ENCODE measurements around the gene KCNAB2. TPM values are rescaled to one million over a fixed set of nuclear protein-coding genes. Genes with fewer than 3 reads are reported as not detected.

Gene KCNAB2
- total RNA-seq, 1 donor: 5.8 TPM

- H3K79me2 ChIP-seq (ENCODE audit: insufficient read depth, low read length): no peaks in the 10 kb centered on the region
- no peak overlapping the region for H3K4me2 ChIP-seq (ENCODE audit: insufficient read depth, low read length)
- no peak for TF ChIP-seq CTCF (IDR thresholded peaks at IDR 0.05; ENCODE audit: extremely low read depth, low read depth, low read length)
- no peak for DNase-seq (ENCODE audit: insufficient read length, low spot score, missing footprints)
- H4K20me1 ChIP-seq (ENCODE audit: insufficient read depth, low read length): no peaks in the 10 kb centered on the region
- peaks cover 2% of the 10 kb centered on the region for H3K9me3 ChIP-seq (ENCODE audit: low read depth, low read length)
- no peak overlapping the region for H2AFZ ChIP-seq (ENCODE audit: low read length)
- H3K4me3 ChIP-seq (ENCODE audit: insufficient read depth, low read length): no peak overlapping the region
- H3K4me1 ChIP-seq (ENCODE audit: insufficient read depth, low read length): no peaks in the 10 kb centered on the region
- H3K27me3 ChIP-seq (ENCODE audit: insufficient read depth, low read length): no peaks in the 10 kb centered on the region
- no peaks in the 10 kb centered on the region for H3K36me3 ChIP-seq (ENCODE audit: insufficient read depth, low read length)
- H3K27ac ChIP-seq (ENCODE audit: low read depth, low read length): no peak overlapping the region
These were observed 71.9 kb downstream of the KCNAB2 start for GRCh38 chr1:6117624-6118023.

DNA sequence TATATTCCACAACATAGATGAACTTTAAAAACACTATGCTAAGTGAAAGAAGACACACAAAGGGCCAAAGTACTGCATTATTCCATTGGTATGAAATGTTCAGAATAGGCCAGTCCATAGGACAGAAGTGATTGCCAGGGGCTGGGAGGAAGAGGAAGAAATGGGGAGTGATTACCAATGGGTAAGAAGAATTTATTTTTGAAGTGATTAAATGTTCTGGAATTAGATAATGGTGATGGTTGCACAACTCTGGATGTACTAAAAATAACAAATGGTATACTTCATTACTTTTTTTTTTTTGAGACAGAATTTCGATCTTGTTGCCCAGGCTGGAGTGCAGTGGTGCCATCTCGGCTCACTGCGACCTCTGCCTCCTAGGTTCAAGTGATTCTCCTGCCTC, 72.7 kb downstream of the KCNAB2 start:
- Histone ChIP-seq H3K4me1 (ENCODE audit: insufficient read depth, low read length) (no peaks in the 10 kb centered on the region), H2AFZ (ENCODE audit: low read length) (no peak overlapping the region), H3K79me2 (ENCODE audit: insufficient read depth, low read length) (no peaks in the 10 kb centered on the region), H3K9me3 (ENCODE audit: low read depth, low read length) (peaks cover 2% of the 10 kb centered on the region), H4K20me1 (ENCODE audit: insufficient read depth, low read length) (no peaks in the 10 kb centered on the region), H3K36me3 (ENCODE audit: insufficient read depth, low read length) (no peaks in the 10 kb centered on the region), H3K4me3 (ENCODE audit: insufficient read depth, low read length) (no peak overlapping the region), H3K27ac (ENCODE audit: low read depth, low read length) (no peak overlapping the region), H3K27me3 (ENCODE audit: insufficient read depth, low read length) (no peaks in the 10 kb centered on the region), H3K4me2 (ENCODE audit: insufficient read depth, low read length) (no peak overlapping the region)
- no peak for TF ChIP-seq CTCF (IDR thresholded peaks at IDR 0.05; ENCODE audit: extremely low read depth, low read depth, low read length)
- no peak for DNase-seq (ENCODE audit: insufficient read length, low spot score, missing footprints)

DNA sequence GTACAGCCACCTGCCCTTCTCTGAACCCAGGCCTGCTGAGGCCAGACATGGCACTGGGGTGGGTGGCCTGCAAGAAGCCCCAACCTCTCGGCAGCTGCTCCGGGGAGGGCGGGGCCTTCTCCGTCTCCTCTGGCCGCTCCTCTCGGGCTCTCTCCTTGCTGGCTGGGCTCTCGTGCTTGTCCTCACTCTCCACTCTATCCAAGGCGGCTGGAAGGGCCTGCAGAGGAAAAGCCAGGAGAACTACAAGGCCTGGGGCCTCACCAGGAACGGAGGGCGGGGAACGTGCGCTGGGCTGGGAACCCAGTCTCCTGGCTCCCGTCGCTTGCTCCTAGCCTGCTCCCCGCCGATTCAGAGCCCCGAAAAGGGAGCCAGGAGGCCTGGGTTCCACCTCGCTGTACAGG, 75.3 kb downstream of the KCNAB2 start:
- Histone ChIP-seq H3K27me3 (ENCODE audit: insufficient read depth, low read length) (no peaks in the 10 kb centered on the region), H3K4me1 (ENCODE audit: insufficient read depth, low read length) (no peaks in the 10 kb centered on the region), H4K20me1 (ENCODE audit: insufficient read depth, low read length) (no peaks in the 10 kb centered on the region), H3K4me2 (ENCODE audit: insufficient read depth, low read length) (no peak overlapping the region), H3K79me2 (ENCODE audit: insufficient read depth, low read length) (no peaks in the 10 kb centered on the region), H2AFZ (ENCODE audit: low read length) (no peak overlapping the region), H3K4me3 (ENCODE audit: insufficient read depth, low read length) (no peak overlapping the region), H3K36me3 (ENCODE audit: insufficient read depth, low read length) (no peaks in the 10 kb centered on the region), H3K27ac (ENCODE audit: low read depth, low read length) (no peak overlapping the region), H3K9me3 (ENCODE audit: low read depth, low read length) (no peaks in the 10 kb centered on the region)
- no peak for TF ChIP-seq CTCF (IDR thresholded peaks at IDR 0.05; ENCODE audit: extremely low read depth, low read depth, low read length)
- DNase-seq (ENCODE audit: insufficient read length, low spot score, missing footprints): no peak

GRCh38 chr1:6121651-6122370, 76.1 kb downstream of the KCNAB2 start:
- no peak for DNase-seq (ENCODE audit: insufficient read length, low spot score, missing footprints)
- no peak overlapping the region for H3K4me3 ChIP-seq (ENCODE audit: insufficient read depth, low read length)

More at GRCh38 chr1:6121651-6122370, 76.1 kb downstream of the KCNAB2 start:
- TF ChIP-seq CTCF (IDR thresholded peaks at IDR 0.05; ENCODE audit: extremely low read depth, low read depth, low read length): no peak
- H3K4me1 ChIP-seq (ENCODE audit: insufficient read depth, low read length): no peaks in the 10 kb centered on the region
- H3K79me2 ChIP-seq (ENCODE audit: insufficient read depth, low read length): no peaks in the 10 kb centered on the region
- H3K36me3 ChIP-seq (ENCODE audit: insufficient read depth, low read length): no peaks in the 10 kb centered on the region
- no peaks in the 10 kb centered on the region for H3K27me3 ChIP-seq (ENCODE audit: insufficient read depth, low read length)
- no peak overlapping the region for H3K27ac ChIP-seq (ENCODE audit: low read depth, low read length)
- no peaks in the 10 kb centered on the region for H3K9me3 ChIP-seq (ENCODE audit: low read depth, low read length)
- no peaks in the 10 kb centered on the region for H4K20me1 ChIP-seq (ENCODE audit: insufficient read depth, low read length)
- no peak overlapping the region for H3K4me2 ChIP-seq (ENCODE audit: insufficient read depth, low read length)
- H2AFZ ChIP-seq (ENCODE audit: low read length): no peak overlapping the region

Measured in osteoblast (primary cell).